CD4-positive, alpha-beta T cell treated with Interleukin-21 for 1 hour (primary cell): ENCODE results near the gene IL11RA.

ENCODE experiments used
- DNase-seq: peaks from one replicate; pipeline ENCODE4 v3.0.0-alpha.2; 2020

Gene IL11RA

GRCh38 chr9:34688329-34689115, 36.5 kb downstream of the IL11RA start:
- DNase-seq = no peak

GRCh38 chr9:34689116-34689470, 37.1 kb downstream of the IL11RA start:
- DNase-seq = no peak

- no peak for DNase-seq
These were observed 37.5 kb downstream of the IL11RA start for GRCh38 chr9:34689512-34689911.

GRCh38 chr9:34690983-34691935, 39.3 kb downstream of the IL11RA start, which contains the start of gene CCL19:
Gene CCL19 (minus strand): TSS chr9:34691276. CDS start chr9:34691139, 137 bp downstream.
- DNase-seq = no peak

GRCh38 chr9:34691936-34692315, 39.9 kb downstream of the IL11RA start:
- DNase-seq = no peak

GRCh38 chr9:34693560-34693959, 41.6 kb downstream of the IL11RA start:
- no peak for DNase-seq

GRCh38 chr9:34694811-34695210, 42.8 kb downstream of the IL11RA start:
- DNase-seq = no peak

GRCh38 chr9:34701023-34701768, 49.2 kb downstream of the IL11RA start:
- DNase-seq = peak; percentile 78

- peak; percentile 81 for DNase-seq
These were observed 50.1 kb downstream of the IL11RA start for GRCh38 chr9:34701769-34702736.

- DNase-seq = no peak
These were observed 55.1 kb downstream of the IL11RA start for GRCh38 chr9:34707130-34707529.

- no peak for DNase-seq
These were observed 57.4 kb downstream of the IL11RA start for GRCh38 chr9:34709196-34709978.

- no peak for DNase-seq
These were observed 58.0 kb downstream of the IL11RA start, which contains the start of gene CCL21 for GRCh38 chr9:34710023-34710422. Gene CCL21 (minus strand): TSS chr9:34710136. CDS start chr9:34710066, 70 bp downstream.
